GM12878 (cell line): Measurements from ENCODE around the gene RGS5.

Experiments
- BCLAF1 ChIP-seq: fragments of 450-650 bp; IDR thresholded peaks from 2 replicates; pipeline ENCODE4 v1.6.1; 2017; ENCODE audit warnings: antibody characterized with exemption, mild to moderate bottlenecking, moderate library complexity
- FOXM1 ChIP-seq: IDR thresholded peaks from 2 replicates; pipeline ENCODE4 v1.6.1; 2012; ENCODE audit warnings: low read depth, mild to moderate bottlenecking, inconsistent platforms, low read length, moderate library complexity
- MTA2 ChIP-seq: fragments of 450-650 bp; IDR thresholded peaks from 2 replicates; pipeline ENCODE4 v1.6.1; 2016; ENCODE audit warnings: low read depth, mild to moderate bottlenecking, moderate library complexity
- SMAD1 ChIP-seq: fragments of 450-650 bp; IDR thresholded peaks from 2 replicates; pipeline ENCODE4 v1.6.1; 2018; ENCODE audit warnings: mild to moderate bottlenecking, low read depth; ENCODE audit not compliant: partially characterized antibody
- ZBTB33 ChIP-seq: fragments of 450-650 bp; IDR thresholded peaks from 2 replicates; pipeline ENCODE4 v1.6.1; 2017; ENCODE audit warnings: mild to moderate bottlenecking

- TF ChIP-seq MTA2: no peak
- no peak for TF ChIP-seq ZBTB33
- TF ChIP-seq SMAD1: no peak
- TF ChIP-seq BCLAF1: no peak
- no peak for TF ChIP-seq FOXM1
Measured at GRCh38 chr1:163201906-163202305, 810 bp downstream of the RGS5 start.
